Fibroblast of pulmonary artery (primary cell): Measurements from ENCODE around the gene NTM.
"Not testable (repeated sequence)": the region's sequence is repeated elsewhere in the genome, so short reads cannot be mapped to it uniquely, and the experiment has no call there.

ENCODE experiments used
- DNase-seq: peaks from one replicate; pipeline ENCODE4 v3.0.0-alpha.2; 2010; ENCODE audit warnings: low read depth
- H3K4me3 ChIP-seq: replicated peaks from 2 replicates; pipeline ENCODE4 v1.5.1; 2011; ENCODE audit warnings: low read depth, mild to moderate bottlenecking, control low read depth, low read length, moderate library complexity
- TF ChIP-seq, protein P1 (sequence below): IDR thresholded peaks from 2 replicates; pipeline ENCODE4 v1.5.1; 2011; ENCODE audit warnings: mild to moderate bottlenecking, control low read depth, low read length, inconsistent platforms; ENCODE audit errors: missing control alignments

Gene NTM

DNA sequence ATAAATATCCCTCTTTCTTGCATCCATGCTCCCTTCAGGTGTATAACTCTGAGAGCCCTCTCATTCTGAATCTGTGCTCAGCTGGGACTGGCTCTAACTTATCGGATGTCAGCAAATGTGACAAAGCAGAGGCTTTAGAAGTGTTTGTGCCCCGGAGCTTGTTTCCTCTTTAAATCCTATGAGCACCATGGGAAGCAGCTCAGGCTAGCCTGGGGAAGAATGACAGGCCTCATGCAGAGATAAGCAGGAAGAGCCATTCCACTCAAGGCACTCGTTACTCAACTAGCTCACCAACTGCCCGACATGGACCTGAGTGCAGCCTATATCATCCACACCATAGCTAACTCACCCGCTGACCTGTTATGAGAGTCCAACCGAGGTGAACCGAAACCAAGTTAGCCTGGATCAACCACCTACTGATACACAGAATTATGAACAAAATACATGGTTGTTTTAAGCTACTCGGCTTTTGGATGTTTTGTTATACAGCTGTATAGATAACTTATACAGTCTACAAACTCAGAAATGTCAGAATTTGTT is 990.7 kb downstream of the NTM start:
- TF ChIP-seq, protein P1, sequence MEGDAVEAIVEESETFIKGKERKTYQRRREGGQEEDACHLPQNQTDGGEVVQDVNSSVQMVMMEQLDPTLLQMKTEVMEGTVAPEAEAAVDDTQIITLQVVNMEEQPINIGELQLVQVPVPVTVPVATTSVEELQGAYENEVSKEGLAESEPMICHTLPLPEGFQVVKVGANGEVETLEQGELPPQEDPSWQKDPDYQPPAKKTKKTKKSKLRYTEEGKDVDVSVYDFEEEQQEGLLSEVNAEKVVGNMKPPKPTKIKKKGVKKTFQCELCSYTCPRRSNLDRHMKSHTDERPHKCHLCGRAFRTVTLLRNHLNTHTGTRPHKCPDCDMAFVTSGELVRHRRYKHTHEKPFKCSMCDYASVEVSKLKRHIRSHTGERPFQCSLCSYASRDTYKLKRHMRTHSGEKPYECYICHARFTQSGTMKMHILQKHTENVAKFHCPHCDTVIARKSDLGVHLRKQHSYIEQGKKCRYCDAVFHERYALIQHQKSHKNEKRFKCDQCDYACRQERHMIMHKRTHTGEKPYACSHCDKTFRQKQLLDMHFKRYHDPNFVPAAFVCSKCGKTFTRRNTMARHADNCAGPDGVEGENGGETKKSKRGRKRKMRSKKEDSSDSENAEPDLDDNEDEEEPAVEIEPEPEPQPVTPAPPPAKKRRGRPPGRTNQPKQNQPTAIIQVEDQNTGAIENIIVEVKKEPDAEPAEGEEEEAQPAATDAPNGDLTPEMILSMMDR = no peak
- H3K4me3 ChIP-seq = no peak overlapping the region
- DNase-seq = no peak

DNA sequence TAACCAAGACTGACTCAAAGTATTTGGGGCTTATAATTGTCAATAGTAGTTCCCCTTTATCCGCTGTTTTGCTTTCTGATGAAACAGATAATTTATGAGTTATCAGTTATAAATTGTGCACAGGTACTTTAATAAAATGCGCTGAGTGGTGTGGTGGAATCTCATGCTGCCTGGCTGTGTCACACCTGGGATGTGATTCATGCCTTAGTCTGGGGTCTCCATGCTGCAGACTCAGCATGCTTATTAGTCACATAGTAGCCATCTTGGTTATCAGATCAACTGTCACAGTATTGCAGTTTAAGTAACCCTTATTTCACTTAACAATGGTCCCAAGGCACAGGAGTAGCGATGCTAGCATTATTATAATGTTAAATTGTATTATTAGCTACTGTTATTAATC is 995.2 kb downstream of the NTM start:
- TF ChIP-seq, protein P1 = no peak
- no peak for DNase-seq
- no peak overlapping the region for H3K4me3 ChIP-seq

DNA sequence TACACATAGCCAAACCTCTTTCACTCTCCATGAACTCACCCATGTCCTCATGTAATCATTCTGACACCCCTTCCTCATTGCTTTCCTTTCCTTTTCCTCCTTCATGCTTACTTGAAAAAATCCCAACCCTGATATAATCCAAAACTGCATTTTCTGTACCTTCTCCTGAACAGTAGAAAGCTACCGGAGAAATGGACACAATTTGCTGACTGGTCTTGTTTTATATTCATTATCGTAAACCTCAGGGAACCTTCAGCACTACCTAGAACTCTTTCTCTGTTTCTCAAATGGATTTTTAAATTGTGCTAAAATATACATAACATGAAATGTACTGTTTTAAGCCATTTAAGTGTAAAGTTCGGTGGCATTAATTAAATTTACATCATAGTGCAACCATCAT is 996.9 kb downstream of the NTM start:
- DNase-seq = no peak
- TF ChIP-seq, protein P1 = no peak
- H3K4me3 ChIP-seq = no peak overlapping the region

DNA sequence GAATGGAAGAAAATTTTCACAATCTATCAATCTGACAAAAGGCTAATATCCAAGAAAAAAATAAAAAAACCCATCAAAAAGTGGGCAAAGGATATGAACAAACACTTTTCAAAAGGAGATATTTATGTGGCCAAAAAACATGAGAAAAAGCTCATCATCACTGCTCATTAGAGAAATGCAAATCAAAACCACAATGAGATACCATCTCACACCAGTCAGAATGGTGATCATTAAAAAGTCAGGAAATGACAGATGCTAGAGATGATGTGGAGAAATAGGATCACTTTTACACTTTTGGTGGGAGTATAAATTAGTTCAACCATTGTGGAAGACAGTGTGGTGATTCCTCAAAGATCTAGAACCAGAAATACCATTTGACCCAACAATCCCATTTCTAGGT is 999.7 kb downstream of the NTM start:
- DNase-seq = not testable (repeated sequence)

DNA sequence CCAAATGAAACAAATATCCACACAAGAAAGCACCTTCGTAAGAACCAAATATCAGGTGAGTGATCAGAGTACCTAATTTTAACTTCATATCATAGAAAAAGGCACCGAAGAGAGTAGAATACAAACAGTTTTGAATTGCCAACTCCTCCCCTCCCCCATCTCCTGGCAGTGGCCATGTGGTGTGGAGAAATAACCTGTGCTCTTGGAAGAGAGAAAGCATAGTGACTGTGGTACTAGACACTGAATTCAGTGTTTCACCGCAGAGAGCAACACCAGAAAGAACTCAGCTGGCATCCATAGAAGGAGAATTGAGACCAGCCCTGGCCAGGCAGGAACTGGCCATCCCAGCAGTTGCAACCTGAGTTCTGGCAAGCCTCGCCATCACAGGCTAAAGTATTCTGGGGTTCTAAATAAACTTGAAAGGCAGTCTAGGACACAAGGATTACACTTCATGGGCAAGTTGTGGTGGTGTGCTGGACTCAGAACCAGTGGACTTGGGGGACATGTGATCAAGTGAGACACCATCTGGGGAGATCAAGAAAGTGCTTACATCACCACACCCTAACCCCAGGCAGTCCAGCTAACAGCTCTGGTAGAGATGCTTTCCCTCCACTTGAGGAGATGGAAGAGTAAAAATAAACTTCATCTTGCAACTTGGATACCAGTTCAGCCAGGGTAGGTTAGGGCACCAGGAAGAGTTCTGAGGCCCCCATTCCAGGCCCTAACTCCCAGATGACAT is 1003.2 kb downstream of the NTM start:
- DNase-seq = no peak
- H3K4me3 ChIP-seq = no peak overlapping the region
- TF ChIP-seq, protein P1 = no peak

More for the DNA sequence above, 999.7 kb downstream of the NTM start:
- not testable (repeated sequence) for H3K4me3 ChIP-seq

DNA sequence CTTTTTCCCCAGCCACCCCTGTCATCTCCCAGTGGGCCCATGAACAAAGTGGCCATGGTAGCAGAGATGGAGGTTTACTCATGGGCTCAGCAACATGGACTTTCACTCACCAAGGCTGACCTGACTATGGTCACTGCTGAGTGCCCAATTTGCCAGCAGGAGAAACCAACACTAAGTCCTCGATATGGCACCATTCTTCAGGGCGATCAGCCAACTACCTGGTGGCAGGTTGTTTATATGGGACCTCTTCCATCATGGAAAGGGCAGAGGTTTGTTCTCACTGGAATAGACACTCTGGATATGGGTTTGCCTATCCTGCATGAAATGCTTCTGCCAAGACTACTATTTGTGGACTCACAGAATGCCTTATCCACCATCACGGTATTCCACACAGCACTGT is 1009.1 kb downstream of the NTM start:
- no peak overlapping the region for H3K4me3 ChIP-seq
- no peak for DNase-seq
- TF ChIP-seq, protein P1 = no peak
